ENCODE results near the gene PDLIM7. TPM values are rescaled to one million over a fixed set of nuclear protein-coding genes. Genes with fewer than 3 reads are reported as not detected.
A peak's percentile ranks its signal among the peaks of the same experiment; 100 is the strongest.

Gene PDLIM7
- total and polyA plus RNA-seq, 2 donors (not counting 3 experiments of a cell fraction or from before 2014, with no cell fraction given) = 314 to 318 TPM

GRCh38 chr5:177459819-177460628 is 37.4 kb downstream of the PDLIM7 start:
- no peak overlapping the region for H3K4me2 ChIP-seq (ENCODE audit: insufficient read depth, low read length)
- no peak overlapping the region for H2AFZ ChIP-seq (ENCODE audit: low read depth, low read length)
- ChIA-PET CTCF (interaction anchor here (6.6 kb wide), 1 partner anchor 11 kb away, joined by 57 read pairs; the partner anchor contains the start of gene DBN1), POLR2A (no interaction called here)
- no peaks in the 10 kb centered on the region for H3K9me3 ChIP-seq (replicated peaks; ENCODE audit: control insufficient read depth, insufficient read depth, low read length)
- H3K36me3 ChIP-seq (ENCODE audit: control insufficient read depth in 2 of 2, extremely low read depth in 1 of 2, insufficient read depth in 2 of 2, low read length in 2 of 2) = peaks cover 7 to 35% of the 10 kb centered on the region in 2 experiments
- no peaks in the 10 kb centered on the region for H3K9me1 ChIP-seq (replicated peaks; ENCODE audit: control insufficient read depth, extremely low read depth, insufficient read depth, low read length)
- H4K20me1 ChIP-seq (replicated peaks; ENCODE audit: control insufficient read depth, extremely low read depth, insufficient read depth, low read length) = no peaks in the 10 kb centered on the region
- intact Hi-C loops (cut with micrococcal nuclease) = no loop called here
- FAIRE-seq = no peak
- dilution Hi-C loops (cut with MboI; ENCODE audit: extremely low pct_ligation_motif_present, low sequenced_read_pairs) = no loop called here
- no peak for DNase-seq (ENCODE audit: low read depth, low spot score)
- no peak overlapping the region for H3K9ac ChIP-seq (replicated peaks; ENCODE audit: extremely low read depth, insufficient read depth, low read length)
- H3K27me3 ChIP-seq (ENCODE audit: control insufficient read depth in 2 of 2, insufficient read depth in 2 of 2, low read length in 2 of 2) = no peaks in the 10 kb centered on the region
- no TSS peak for BruUV-seq (replicated peaks)
- peaks cover 26% of the 10 kb centered on the region for H3K4me1 ChIP-seq (ENCODE audit: control insufficient read depth, extremely low read depth, insufficient read depth, low read length)
- H3K79me2 ChIP-seq (ENCODE audit: control insufficient read depth, insufficient read depth, low read length) = peaks cover 3% of the 10 kb centered on the region
- TF ChIP-seq POLR2AphosphoS5 (IDR thresholded peaks at IDR 0.05; ENCODE audit: insufficient read depth, low read depth, low read length) = peak; percentile 16
- TF ChIP-seq EZH2 (IDR thresholded peaks at IDR 0.05; ENCODE audit: borderline replicate concordance, low read depth, low read length, severe bottlenecking) = no peak
- TF ChIP-seq POLR2A (IDR thresholded peaks at IDR 0.05; ENCODE audit: low read depth, low read length) = peak; percentile 12
- H3K4me3 ChIP-seq (replicated peaks in 1 of 3; ENCODE audit: insufficient read depth in 1 of 3, low read depth in 1 of 3, low read length in 3 of 3) = no peak overlapping the region
- no peak overlapping the region for H3K27ac ChIP-seq (ENCODE audit: insufficient read depth, low read depth, low read length)

GRCh38 chr5:177459357-177459756 is 38.0 kb downstream of the PDLIM7 start:
- Histone ChIP-seq H2AFZ (ENCODE audit: low read depth, low read length) (no peak overlapping the region), H3K9ac (replicated peaks; ENCODE audit: extremely low read depth, insufficient read depth, low read length) (no peak overlapping the region), H4K20me1 (replicated peaks; ENCODE audit: control insufficient read depth, extremely low read depth, insufficient read depth, low read length) (no peaks in the 10 kb centered on the region), H3K9me1 (replicated peaks; ENCODE audit: control insufficient read depth, extremely low read depth, insufficient read depth, low read length) (no peaks in the 10 kb centered on the region), H3K4me1 (ENCODE audit: control insufficient read depth, extremely low read depth, insufficient read depth, low read length) (peaks cover 28% of the 10 kb centered on the region), H3K36me3 (ENCODE audit: control insufficient read depth in 2 of 2, extremely low read depth in 1 of 2, insufficient read depth in 2 of 2, low read length in 2 of 2) (peaks cover 7 to 35% of the 10 kb centered on the region in 2 experiments), H3K9me3 (replicated peaks; ENCODE audit: control insufficient read depth, insufficient read depth, low read length) (no peaks in the 10 kb centered on the region), H3K27ac (ENCODE audit: insufficient read depth, low read depth, low read length) (no peak overlapping the region), H3K79me2 (ENCODE audit: control insufficient read depth, insufficient read depth, low read length) (peaks cover 3% of the 10 kb centered on the region), H3K4me2 (ENCODE audit: insufficient read depth, low read length) (no peak overlapping the region), H3K4me3 (replicated peaks in 1 of 3; ENCODE audit: insufficient read depth in 1 of 3, low read depth in 1 of 3, low read length in 3 of 3) (no peak overlapping the region), H3K27me3 (ENCODE audit: control insufficient read depth in 2 of 2, insufficient read depth in 2 of 2, low read length in 2 of 2) (no peaks in the 10 kb centered on the region)
- DNase-seq (ENCODE audit: low read depth, low spot score) = no peak
- dilution Hi-C loops (cut with MboI; ENCODE audit: extremely low pct_ligation_motif_present, low sequenced_read_pairs) (no loop called here), intact Hi-C loops (cut with micrococcal nuclease) (no loop called here)
- TF ChIP-seq GATA2 (IDR thresholded peaks at IDR 0.05; ENCODE audit: insufficient read depth, insufficient read length, low read depth, low read length) (no peak), FOS (IDR thresholded peaks at IDR 0.05; ENCODE audit: borderline replicate concordance, insufficient read depth, low read length) (no peak)
- CTCF ChIA-PET = interaction anchor here (6.6 kb wide), 1 partner anchor 12 kb away, joined by 57 read pairs; the partner anchor contains the start of gene DBN1
- no TSS peak for BruUV-seq (replicated peaks)
- FAIRE-seq = no peak
- POLR2A ChIA-PET = interaction anchor here (0.8 kb wide), 1 partner anchor 12 kb away, joined by 4 read pairs; no protein-coding TSS in a partner anchor
